SK-N-SH treated with all-trans-retinoic acid at 6 μM for 48 hours (cell line): ENCODE measurements around the gene TTC39C.

ENCODE experiments used
- ATAC-seq: fragments of 200-7000 bp; cut with Tn5 transposase; 3 replicates; pipeline ENCODE4 v1.9.1; 2020; ENCODE audit warnings: mild to moderate bottlenecking, moderate library complexity
- ARNTL ChIP-seq: fragments of 450-650 bp; formaldehyde crosslinking; IDR thresholded peaks from 2 replicates; pipeline ENCODE4 v1.5.0; 2020; ENCODE audit warnings: low read depth, mild to moderate bottlenecking, moderate library complexity, borderline replicate concordance
- BACH2 ChIP-seq: fragments of 250-450 bp; sonication (Bioruptor Pico); IDR thresholded peaks from 2 replicates; pipeline ENCODE4 v1.9.0; 2021; ENCODE audit warnings: mild to moderate bottlenecking, borderline replicate concordance
- CSDC2 ChIP-seq: fragments of 250-450 bp; sonication (Bioruptor Pico); IDR thresholded peaks from 2 replicates; pipeline ENCODE4 v1.5.0; 2020; ENCODE audit warnings: mild to moderate bottlenecking, moderate library complexity
- ESRRG ChIP-seq: fragments of 250-450 bp; sonication (Bioruptor Pico); IDR thresholded peaks from 2 replicates; pipeline ENCODE4 v1.6.1; 2021; ENCODE audit warnings: mild to moderate bottlenecking
- GLIS3 ChIP-seq: fragments of 250-450 bp; sonication (Bioruptor Pico); IDR thresholded peaks from 2 replicates; pipeline ENCODE4 v1.5.0; 2020; ENCODE audit warnings: mild to moderate bottlenecking, moderate library complexity
- ISL1 ChIP-seq: fragments of 250-450 bp; sonication (Bioruptor Pico); IDR thresholded peaks from 2 replicates; pipeline ENCODE4 v2.1.2; 2022; ENCODE audit warnings: mild to moderate bottlenecking, moderate library complexity
- OSR1 ChIP-seq: fragments of 250-450 bp; sonication (Bioruptor Pico); IDR thresholded peaks from 2 replicates; pipeline ENCODE4 v1.8.0; 2022; ENCODE audit warnings: moderate library complexity, mild to moderate bottlenecking, inconsistent platforms
- PATZ1 ChIP-seq: fragments of 250-450 bp; sonication (Bioruptor Pico); IDR thresholded peaks from 2 replicates; pipeline ENCODE4 v1.8.0; 2020; ENCODE audit warnings: mild to moderate bottlenecking, moderate library complexity, borderline replicate concordance
- PPARA ChIP-seq: fragments of 250-450 bp; sonication (Bioruptor Pico); IDR thresholded peaks from 2 replicates; pipeline ENCODE4 v1.5.0; 2020; ENCODE audit warnings: mild to moderate bottlenecking, borderline replicate concordance
- RARB ChIP-seq: fragments of 250-450 bp; sonication (Bioruptor Pico); IDR thresholded peaks from 2 replicates; pipeline ENCODE4 v1.8.0; 2021; ENCODE audit warnings: mild to moderate bottlenecking, moderate library complexity
- SNAI2 ChIP-seq: fragments of 250-450 bp; sonication (Bioruptor Pico); IDR thresholded peaks from 2 replicates; pipeline ENCODE4 v1.5.0; 2020; ENCODE audit warnings: mild to moderate bottlenecking, moderate library complexity
- TCF4 ChIP-seq: fragments of 250-450 bp; sonication (Bioruptor Pico); IDR thresholded peaks from 2 replicates; pipeline ENCODE4 v1.8.0; 2021; ENCODE audit warnings: mild to moderate bottlenecking, moderate library complexity, borderline replicate concordance
- TOX ChIP-seq: fragments of 250-450 bp; sonication (Bioruptor Pico); IDR thresholded peaks from 2 replicates; pipeline ENCODE4 v1.8.0; 2021; ENCODE audit warnings: mild to moderate bottlenecking, moderate library complexity, borderline replicate concordance
- TSHZ2 ChIP-seq: fragments of 250-450 bp; sonication (Bioruptor Pico); IDR thresholded peaks from 2 replicates; pipeline ENCODE4 v1.5.0; 2020; ENCODE audit warnings: mild to moderate bottlenecking, moderate library complexity
- ZC3H10 ChIP-seq: fragments of 250-450 bp; sonication (Bioruptor Pico); IDR thresholded peaks from 2 replicates; pipeline ENCODE4 v1.5.1; 2021; ENCODE audit warnings: mild to moderate bottlenecking, moderate library complexity
- ZFP3 ChIP-seq: fragments of 250-450 bp; sonication (Bioruptor Pico); IDR thresholded peaks from 2 replicates; pipeline ENCODE4 v1.5.0; 2020; ENCODE audit warnings: mild to moderate bottlenecking, moderate library complexity
- ZFP30 ChIP-seq: fragments of 450-650 bp; formaldehyde crosslinking; IDR thresholded peaks from 2 replicates; pipeline ENCODE4 v1.5.0; 2022; ENCODE audit warnings: mild to moderate bottlenecking, moderate library complexity
- ZNF565 ChIP-seq: fragments of 450-650 bp; formaldehyde crosslinking; conservative IDR thresholded peaks from 2 replicates; pipeline ENCODE4 v1.5.0; 2020; ENCODE audit warnings: low read depth, mild to moderate bottlenecking, moderate library complexity
- ZNF70 ChIP-seq: fragments of 450-650 bp; formaldehyde crosslinking; IDR thresholded peaks from 2 replicates; pipeline ENCODE4 v1.5.0; 2020; ENCODE audit warnings: mild to moderate bottlenecking, moderate library complexity
- TF ChIP-seq, protein P1 (sequence below): fragments of 250-450 bp; sonication (Bioruptor Pico); IDR thresholded peaks from 2 replicates; pipeline ENCODE4 v1.8.0; 2021; ENCODE audit warnings: low read depth, mild to moderate bottlenecking, moderate library complexity, borderline replicate concordance
- TF ChIP-seq, protein P2 (sequence below): fragments of 250-450 bp; sonication (Bioruptor Pico); IDR thresholded peaks from 2 replicates; pipeline ENCODE4 v1.5.1; 2021; ENCODE audit warnings: mild to moderate bottlenecking, moderate library complexity
- TF ChIP-seq, protein P3 (sequence below): fragments of 250-450 bp; sonication (Bioruptor Pico); IDR thresholded peaks from 2 replicates; pipeline ENCODE4 v1.5.1; 2020; ENCODE audit warnings: low read depth, mild to moderate bottlenecking, moderate library complexity

Gene TTC39C

DNA sequence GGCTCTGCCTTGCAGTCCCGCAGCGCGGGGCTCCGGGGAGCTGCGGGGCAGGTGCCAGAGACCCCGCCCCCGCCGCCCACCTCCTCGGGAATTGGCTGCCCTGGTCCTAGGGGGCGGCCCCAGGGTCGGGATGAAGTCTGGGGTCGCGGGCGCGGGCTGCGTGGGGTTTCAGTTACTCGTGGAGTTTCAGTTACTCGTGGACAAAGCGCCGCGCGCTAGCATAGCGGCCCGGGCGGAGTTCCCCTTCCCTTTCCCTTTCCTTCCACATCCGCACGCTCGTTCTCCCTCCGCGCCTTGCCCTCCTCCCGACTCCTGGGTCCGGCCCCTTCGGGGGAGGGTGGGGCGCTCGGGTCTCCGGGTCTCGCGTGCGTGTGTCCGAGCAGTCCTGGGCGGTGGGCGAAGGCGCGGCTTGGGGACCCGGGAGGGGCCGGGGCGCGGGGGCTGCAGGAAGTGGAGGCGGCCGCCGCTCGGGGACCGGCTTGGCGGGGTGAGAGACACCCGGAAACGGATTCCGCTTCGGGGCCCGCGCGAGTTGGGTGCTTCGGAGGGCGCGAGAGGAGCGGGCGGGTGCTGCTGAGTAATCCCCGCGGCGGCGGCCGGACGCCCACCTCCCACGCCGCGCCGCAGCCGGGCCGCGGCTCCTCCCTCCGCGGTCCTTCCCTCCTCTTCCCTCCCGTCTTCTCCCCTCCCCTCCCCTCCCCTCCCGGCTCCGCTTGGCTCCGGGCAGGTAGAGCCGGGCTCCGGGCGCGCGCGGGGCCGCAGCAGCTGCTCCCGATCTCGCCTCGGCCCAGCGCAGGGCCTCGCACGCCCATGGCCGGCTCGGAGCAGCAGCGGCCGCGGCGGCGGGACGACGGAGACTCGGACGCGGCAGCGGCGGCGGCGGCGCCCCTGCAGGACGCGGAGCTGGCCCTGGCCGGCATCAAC lies at the start of gene TTC39C:
Gene TTC39C, plus strand, starts transcription at position 693 of the 924 bp plus-strand sequence. Its CDS starts 118 bp downstream, at position 811.
- TF ChIP-seq ZNF565 (no peak), RARB (CRISPR knock-in tag) (no peak), CSDC2 (CRISPR knock-in tag) (no peak), TOX (CRISPR knock-in tag) (no peak), TCF4 (CRISPR knock-in tag) (no peak), ARNTL (CRISPR knock-in tag) (no peak), OSR1 (CRISPR knock-in tag) (no peak), ZNF70 (CRISPR knock-in tag) (no peak), SNAI2 (CRISPR knock-in tag) (no peak), ZFP30 (CRISPR knock-in tag) (no peak), ZFP3 (CRISPR knock-in tag) (no peak), TSHZ2 (CRISPR knock-in tag) (no peak), ISL1 (CRISPR knock-in tag) (no peak), GLIS3 (no peak), BACH2 (CRISPR knock-in tag) (no peak), PATZ1 (CRISPR knock-in tag) (no peak), PPARA (CRISPR knock-in tag) (no peak), ZC3H10 (no peak)
- TF ChIP-seq, protein P1, sequence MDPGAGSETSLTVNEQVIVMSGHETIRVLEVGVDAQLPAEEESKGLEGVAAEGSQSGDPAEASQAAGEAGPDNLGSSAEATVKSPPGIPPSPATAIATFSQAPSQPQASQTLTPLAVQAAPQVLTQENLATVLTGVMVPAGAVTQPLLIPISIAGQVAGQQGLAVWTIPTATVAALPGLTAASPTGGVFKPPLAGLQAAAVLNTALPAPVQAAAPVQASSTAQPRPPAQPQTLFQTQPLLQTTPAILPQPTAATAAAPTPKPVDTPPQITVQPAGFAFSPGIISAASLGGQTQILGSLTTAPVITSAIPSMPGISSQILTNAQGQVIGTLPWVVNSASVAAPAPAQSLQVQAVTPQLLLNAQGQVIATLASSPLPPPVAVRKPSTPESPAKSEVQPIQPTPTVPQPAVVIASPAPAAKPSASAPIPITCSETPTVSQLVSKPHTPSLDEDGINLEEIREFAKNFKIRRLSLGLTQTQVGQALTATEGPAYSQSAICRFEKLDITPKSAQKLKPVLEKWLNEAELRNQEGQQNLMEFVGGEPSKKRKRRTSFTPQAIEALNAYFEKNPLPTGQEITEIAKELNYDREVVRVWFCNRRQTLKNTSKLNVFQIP (CRISPR knock-in tag) = no peak
- TF ChIP-seq, protein P2, sequence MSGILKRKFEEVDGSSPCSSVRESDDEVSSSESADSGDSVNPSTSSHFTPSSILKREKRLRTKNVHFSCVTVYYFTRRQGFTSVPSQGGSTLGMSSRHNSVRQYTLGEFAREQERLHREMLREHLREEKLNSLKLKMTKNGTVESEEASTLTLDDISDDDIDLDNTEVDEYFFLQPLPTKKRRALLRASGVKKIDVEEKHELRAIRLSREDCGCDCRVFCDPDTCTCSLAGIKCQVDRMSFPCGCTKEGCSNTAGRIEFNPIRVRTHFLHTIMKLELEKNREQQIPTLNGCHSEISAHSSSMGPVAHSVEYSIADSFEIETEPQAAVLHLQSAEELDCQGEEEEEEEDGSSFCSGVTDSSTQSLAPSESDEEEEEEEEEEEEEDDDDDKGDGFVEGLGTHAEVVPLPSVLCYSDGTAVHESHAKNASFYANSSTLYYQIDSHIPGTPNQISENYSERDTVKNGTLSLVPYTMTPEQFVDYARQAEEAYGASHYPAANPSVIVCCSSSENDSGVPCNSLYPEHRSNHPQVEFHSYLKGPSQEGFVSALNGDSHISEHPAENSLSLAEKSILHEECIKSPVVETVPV (CRISPR knock-in tag) = no peak
- ATAC-seq = peak; percentile 79

- TF ChIP-seq ZFP30 (CRISPR knock-in tag) = no peak
- TF ChIP-seq TCF4 (CRISPR knock-in tag) = no peak
Measured at GRCh38 chr18:23966909-23967308, 47.6 kb upstream of the TTC39C start.

DNA sequence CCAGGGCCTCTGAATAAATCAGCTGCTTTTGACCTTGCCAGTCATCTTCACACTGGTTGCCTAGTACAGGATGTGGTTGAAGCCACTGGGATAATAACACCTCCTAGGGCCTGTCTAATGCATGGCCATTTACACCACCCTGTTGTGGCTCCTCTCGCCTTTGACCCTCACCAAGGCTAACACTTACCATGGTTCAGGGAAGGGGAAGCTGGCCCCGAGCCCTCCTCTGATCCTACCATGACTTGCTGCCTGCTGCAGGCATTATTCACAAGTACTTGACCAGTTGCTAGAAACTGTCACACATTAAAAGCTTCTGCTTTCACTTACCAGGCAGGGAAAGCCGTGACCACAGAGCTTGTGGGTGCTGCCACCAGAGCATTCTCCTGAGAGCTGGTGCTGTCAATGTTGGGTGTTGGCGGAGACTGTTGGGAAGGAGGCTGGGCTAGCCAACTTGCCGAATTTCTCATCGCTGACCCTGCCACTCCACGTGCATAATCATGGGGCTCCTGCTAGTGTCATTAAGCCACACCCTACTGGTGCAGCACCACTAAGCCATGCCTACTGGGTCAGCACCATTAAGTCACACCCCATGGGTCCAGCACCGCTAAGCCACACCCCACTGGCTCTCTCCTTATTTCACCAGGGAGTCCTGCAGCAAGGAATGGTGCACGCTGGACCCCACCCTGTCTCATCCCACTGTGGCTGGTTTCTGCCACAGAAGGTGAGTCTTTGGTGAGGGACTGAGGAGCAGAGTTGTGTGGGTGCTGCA lies 47.0 kb upstream of the TTC39C start:
- ATAC-seq = no peak
- TF ChIP-seq SNAI2 (CRISPR knock-in tag) (no peak), OSR1 (CRISPR knock-in tag) (no peak), RARB (CRISPR knock-in tag) (no peak), ESRRG (CRISPR knock-in tag) (no peak)
- TF ChIP-seq, protein P2 (CRISPR knock-in tag) = no peak
- TF ChIP-seq, protein P3, sequence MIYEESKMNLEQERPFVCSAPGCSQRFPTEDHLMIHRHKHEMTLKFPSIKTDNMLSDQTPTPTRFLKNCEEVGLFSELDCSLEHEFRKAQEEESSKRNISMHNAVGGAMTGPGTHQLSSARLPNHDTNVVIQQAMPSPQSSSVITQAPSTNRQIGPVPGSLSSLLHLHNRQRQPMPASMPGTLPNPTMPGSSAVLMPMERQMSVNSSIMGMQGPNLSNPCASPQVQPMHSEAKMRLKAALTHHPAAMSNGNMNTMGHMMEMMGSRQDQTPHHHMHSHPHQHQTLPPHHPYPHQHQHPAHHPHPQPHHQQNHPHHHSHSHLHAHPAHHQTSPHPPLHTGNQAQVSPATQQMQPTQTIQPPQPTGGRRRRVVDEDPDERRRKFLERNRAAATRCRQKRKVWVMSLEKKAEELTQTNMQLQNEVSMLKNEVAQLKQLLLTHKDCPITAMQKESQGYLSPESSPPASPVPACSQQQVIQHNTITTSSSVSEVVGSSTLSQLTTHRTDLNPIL (CRISPR knock-in tag) = no peak
- TF ChIP-seq, protein P1 (CRISPR knock-in tag) = no peak

More at GRCh38 chr18:23966909-23967308, 47.6 kb upstream of the TTC39C start:
- ATAC-seq = no peak
